NCI-H187 treated with DMSO at 0.1 percent for 48 hours (cell line): ENCODE measurements around the gene PARVG.

Experiments
- DNase-seq: peaks from one replicate; lab custom pipeline; 2025; lab: John Stamatoyannopoulos, UW

Gene PARVG

GRCh38 chr22:44180706-44181032 is at the start of gene PARVG:
TSS of gene PARVG (plus strand) at chr22:44180925. CDS start at chr22:44183330, 2,405 bp downstream.
- no peak for DNase-seq

GRCh38 chr22:44131412-44131811 is 49.3 kb upstream of the PARVG start:
- DNase-seq, result no peak

- DNase-seq, result no peak
These were observed 48.6 kb upstream of the PARVG start for GRCh38 chr22:44131989-44132685.

GRCh38 chr22:44132724-44133123 is 48.0 kb upstream of the PARVG start:
- no peak for DNase-seq

- DNase-seq, result no peak
These were observed 47.6 kb upstream of the PARVG start for GRCh38 chr22:44133161-44133560.

- no peak for DNase-seq
These were observed 46.7 kb upstream of the PARVG start for GRCh38 chr22:44133901-44134571.

- DNase-seq, result no peak
These were observed 44.6 kb upstream of the PARVG start for GRCh38 chr22:44136112-44136511.

GRCh38 chr22:44136786-44137185 is 43.9 kb upstream of the PARVG start:
- no peak for DNase-seq

GRCh38 chr22:44137415-44137814 is 43.3 kb upstream of the PARVG start:
- no peak for DNase-seq

- no peak for DNase-seq
These were observed 41.0 kb upstream of the PARVG start for GRCh38 chr22:44139773-44140172.

GRCh38 chr22:44142421-44143104 is 38.2 kb upstream of the PARVG start:
- no peak for DNase-seq

- DNase-seq, result no peak
These were observed 37.6 kb upstream of the PARVG start for GRCh38 chr22:44143105-44143474.

GRCh38 chr22:44143579-44143978 is 37.1 kb upstream of the PARVG start:
- no peak for DNase-seq

GRCh38 chr22:44144046-44144569 is 36.6 kb upstream of the PARVG start:
- DNase-seq, result no peak

GRCh38 chr22:44145544-44145943 is 35.2 kb upstream of the PARVG start:
- DNase-seq, result no peak

- no peak for DNase-seq
These were observed 34.5 kb upstream of the PARVG start for GRCh38 chr22:44146088-44146861.

- DNase-seq, result no peak
These were observed 33.6 kb upstream of the PARVG start for GRCh38 chr22:44147008-44147645.

GRCh38 chr22:44147821-44148574 is 32.7 kb upstream of the PARVG start:
- no peak for DNase-seq

GRCh38 chr22:44151676-44152075 is 29.0 kb upstream of the PARVG start:
- no peak for DNase-seq

GRCh38 chr22:44153710-44154109 is 27.0 kb upstream of the PARVG start:
- DNase-seq, result no peak

GRCh38 chr22:44154436-44154942 is 26.2 kb upstream of the PARVG start:
- no peak for DNase-seq
